ENCODE data around the gene MGARP.
"Not testable (repeated sequence)": the region's sequence is repeated elsewhere in the genome, so short reads cannot be mapped to it uniquely, and the experiment has no call there.

GRCh38 chr4:139255581-139255980 lies 24.4 kb downstream of the MGARP start:
- TF ChIP-seq, protein P1, sequence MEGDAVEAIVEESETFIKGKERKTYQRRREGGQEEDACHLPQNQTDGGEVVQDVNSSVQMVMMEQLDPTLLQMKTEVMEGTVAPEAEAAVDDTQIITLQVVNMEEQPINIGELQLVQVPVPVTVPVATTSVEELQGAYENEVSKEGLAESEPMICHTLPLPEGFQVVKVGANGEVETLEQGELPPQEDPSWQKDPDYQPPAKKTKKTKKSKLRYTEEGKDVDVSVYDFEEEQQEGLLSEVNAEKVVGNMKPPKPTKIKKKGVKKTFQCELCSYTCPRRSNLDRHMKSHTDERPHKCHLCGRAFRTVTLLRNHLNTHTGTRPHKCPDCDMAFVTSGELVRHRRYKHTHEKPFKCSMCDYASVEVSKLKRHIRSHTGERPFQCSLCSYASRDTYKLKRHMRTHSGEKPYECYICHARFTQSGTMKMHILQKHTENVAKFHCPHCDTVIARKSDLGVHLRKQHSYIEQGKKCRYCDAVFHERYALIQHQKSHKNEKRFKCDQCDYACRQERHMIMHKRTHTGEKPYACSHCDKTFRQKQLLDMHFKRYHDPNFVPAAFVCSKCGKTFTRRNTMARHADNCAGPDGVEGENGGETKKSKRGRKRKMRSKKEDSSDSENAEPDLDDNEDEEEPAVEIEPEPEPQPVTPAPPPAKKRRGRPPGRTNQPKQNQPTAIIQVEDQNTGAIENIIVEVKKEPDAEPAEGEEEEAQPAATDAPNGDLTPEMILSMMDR (IDR thresholded peaks at IDR 0.05 in 4 of 5, conservative IDR thresholded peaks at IDR 0.05 in 1 of 5), result not testable (repeated sequence)
- not testable (repeated sequence) for TF ChIP-seq POLR2A (IDR thresholded peaks at IDR 0.05)
